ENCODE data around the gene DEFB124.
"Not testable (repeated sequence)": the region's sequence is repeated elsewhere in the genome, so short reads cannot be mapped to it uniquely, and the experiment has no call there.

DNA sequence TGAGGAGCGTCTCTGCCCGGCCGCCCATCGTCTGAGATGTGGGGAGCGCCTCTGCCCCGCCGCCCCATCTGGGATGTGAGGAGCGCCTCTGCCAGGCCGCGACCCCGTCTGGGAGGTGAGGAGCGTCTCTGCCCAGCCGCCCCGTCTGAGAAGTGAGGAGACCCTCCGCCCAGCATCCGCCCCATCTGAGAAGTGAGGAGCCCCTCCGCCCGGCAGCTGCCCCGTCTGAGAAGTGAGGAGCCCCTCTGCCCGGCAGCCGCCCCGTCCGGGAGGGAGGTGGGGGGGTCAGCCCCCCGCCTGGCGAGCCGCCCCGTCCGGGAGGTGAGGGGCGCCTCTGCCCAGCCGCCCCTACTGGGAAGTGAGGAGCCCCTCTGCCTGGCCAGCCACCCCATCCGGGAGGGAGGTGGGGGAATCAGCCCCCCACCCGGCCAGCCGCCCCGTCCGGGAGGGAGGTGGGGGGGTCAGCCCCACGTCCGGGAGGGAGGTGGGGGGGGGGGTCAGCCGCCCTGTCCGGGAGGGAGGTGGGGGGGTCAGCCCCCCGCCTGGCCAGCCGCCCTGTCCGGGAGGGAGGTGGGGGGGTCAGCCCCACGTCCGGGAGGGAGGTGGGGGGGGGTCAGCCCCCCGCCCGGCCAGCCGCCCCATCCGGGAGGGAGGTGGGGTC lies 47.9 kb downstream of the DEFB124 start:
- TF ChIP-seq EZH2 (IDR thresholded peaks at IDR 0.05; ENCODE audit: insufficient read depth, poor library complexity, severe bottlenecking); EZH2phosphoT487 (IDR thresholded peaks at IDR 0.05; ENCODE audit: insufficient read depth, low read depth): not testable (repeated sequence)
